ENCODE results near the gene ATP4B. TPM values are rescaled to one million over a fixed set of nuclear protein-coding genes. Genes with fewer than 3 reads are reported as not detected.

The ATP4B gene
- total and polyA plus RNA-seq, 2 of the 8 experiments (the other 6 are each of a cell fraction or from before 2014, with no cell fraction given), result 0.05 TPM; not detected in 1

GRCh38 chr13:113618455-113618854, 39.5 kb downstream of the ATP4B start (continued):
- no peak for TF ChIP-seq CTCF (IDR thresholded peaks at IDR 0.05; ENCODE audit: control extremely low read depth in 1 of 3, insufficient read depth in 1 of 3, low read depth in 1 of 3, low read length in 3 of 3)
- TF ChIP-seq GABPA (IDR thresholded peaks at IDR 0.05; ENCODE audit: borderline replicate concordance, insufficient read depth, low read length), result no peak
- no peak for TF ChIP-seq SIRT6 (IDR thresholded peaks at IDR 0.05; ENCODE audit: low read length)
- TF ChIP-seq ATF3 (IDR thresholded peaks at IDR 0.05; ENCODE audit: insufficient read depth, low read depth, low read length), result no peak
- no peak for TF ChIP-seq HDAC2 (IDR thresholded peaks at IDR 0.05; ENCODE audit: borderline replicate concordance in 1 of 2, low read depth in 2 of 2, low read length in 2 of 2)

Measured in H1 (cell line).